WERI-Rb-1 (cell line): Measurements from ENCODE around the gene KLHL25.
"Not testable (repeated sequence)": the region's sequence is repeated elsewhere in the genome, so short reads cannot be mapped to it uniquely, and the experiment has no call there.

ENCODE experiments used
- DNase-seq: peaks from one replicate; pipeline ENCODE4 v3.0.0-alpha.2; 2020
- H3K27ac ChIP-seq: fragments of 250-450 bp; sonication (Bioruptor Pico); 2 replicates; pipeline ENCODE4 v1.5.1; 2020; ENCODE audit warnings: mild to moderate bottlenecking, moderate library complexity
- H3K27me3 ChIP-seq: fragments of 250-450 bp; sonication (Bioruptor Pico); 2 replicates; pipeline ENCODE4 v1.5.1; 2021; ENCODE audit warnings: mild to moderate bottlenecking, low read depth, moderate library complexity; ENCODE audit not compliant: insufficient read depth, severe bottlenecking
- H3K36me3 ChIP-seq: fragments of 250-450 bp; sonication (Bioruptor Pico); 2 replicates; pipeline ENCODE4 v1.5.1; 2020; ENCODE audit warnings: mild to moderate bottlenecking, moderate library complexity
- H3K4me3 ChIP-seq: 2 replicates; pipeline ENCODE4 v1.5.1; 2011; ENCODE audit warnings: low read depth, mild to moderate bottlenecking, control low read depth, low read length
- H3K9me3 ChIP-seq: fragments of 250-450 bp; sonication (Bioruptor Pico); 2 replicates; pipeline ENCODE4 v1.5.1; 2021; ENCODE audit warnings: mild to moderate bottlenecking, moderate library complexity; ENCODE audit not compliant: severe bottlenecking
- CTCF ChIP-seq: IDR thresholded peaks from 2 replicates; pipeline ENCODE4 v1.5.1; 2011; ENCODE audit warnings: low read depth, mild to moderate bottlenecking, control low read depth, inconsistent platforms, low read length

KLHL25 gene

GRCh38 chr15:85819938-85820337 lies 25.2 kb upstream of the KLHL25 start:
- no peaks in the 10 kb centered on the region for H3K27me3 ChIP-seq
- TF ChIP-seq CTCF, result no peak
- H3K9me3 ChIP-seq, result no peaks in the 10 kb centered on the region
- H3K4me3 ChIP-seq, result no peak overlapping the region
- H3K27ac ChIP-seq, result no peak overlapping the region
- DNase-seq, result no peak
- no peaks in the 10 kb centered on the region for H3K36me3 ChIP-seq

- no peaks in the 10 kb centered on the region for H3K9me3 ChIP-seq
- no peaks in the 10 kb centered on the region for H3K36me3 ChIP-seq
- no peak overlapping the region for H3K27ac ChIP-seq
- H3K4me3 ChIP-seq, result no peak overlapping the region
- H3K27me3 ChIP-seq, result no peaks in the 10 kb centered on the region
- TF ChIP-seq CTCF, result no peak
- DNase-seq, result no peak
These were observed 18.5 kb upstream of the KLHL25 start for GRCh38 chr15:85813234-85813633.

GRCh38 chr15:85810075-85810474 lies 15.3 kb upstream of the KLHL25 start:
- no peaks in the 10 kb centered on the region for H3K27me3 ChIP-seq
- no peak overlapping the region for H3K4me3 ChIP-seq
- H3K9me3 ChIP-seq, result no peaks in the 10 kb centered on the region
- H3K27ac ChIP-seq, result no peak overlapping the region
- no peaks in the 10 kb centered on the region for H3K36me3 ChIP-seq
- DNase-seq, result no peak
- TF ChIP-seq CTCF, result no peak

- TF ChIP-seq CTCF, result no peak
These were observed 10.7 kb upstream of the KLHL25 start for GRCh38 chr15:85805420-85805819.

GRCh38 chr15:85804481-85805170 lies 9.9 kb upstream of the KLHL25 start:
- Histone ChIP-seq H3K9me3 (no peaks in the 10 kb centered on the region), H3K27me3 (no peaks in the 10 kb centered on the region), H3K4me3 (no peak overlapping the region), H3K36me3 (no peaks in the 10 kb centered on the region), H3K27ac (no peak overlapping the region)
- no peak for DNase-seq
- no peak for TF ChIP-seq CTCF

More at GRCh38 chr15:85805420-85805819, 10.7 kb upstream of the KLHL25 start:
- Histone ChIP-seq H3K27ac (no peak overlapping the region), H3K27me3 (no peaks in the 10 kb centered on the region), H3K9me3 (no peaks in the 10 kb centered on the region), H3K36me3 (no peaks in the 10 kb centered on the region), H3K4me3 (no peak overlapping the region)
- DNase-seq, result no peak

- not testable (repeated sequence) for H3K36me3 ChIP-seq, H3K27me3 ChIP-seq, H3K27ac ChIP-seq, H3K4me3 ChIP-seq, H3K9me3 ChIP-seq
- DNase-seq, result peak; percentile 47
- peak; percentile 50; the same call in 1 of the 2 replicates for TF ChIP-seq CTCF
These were observed 7.9 kb upstream of the KLHL25 start for GRCh38 chr15:85802617-85803016.
